ENCODE measurements around the gene C22orf23.
"Not testable (repeated sequence)": the region's sequence is repeated elsewhere in the genome, so short reads cannot be mapped to it uniquely, and the experiment has no call there.

DNA sequence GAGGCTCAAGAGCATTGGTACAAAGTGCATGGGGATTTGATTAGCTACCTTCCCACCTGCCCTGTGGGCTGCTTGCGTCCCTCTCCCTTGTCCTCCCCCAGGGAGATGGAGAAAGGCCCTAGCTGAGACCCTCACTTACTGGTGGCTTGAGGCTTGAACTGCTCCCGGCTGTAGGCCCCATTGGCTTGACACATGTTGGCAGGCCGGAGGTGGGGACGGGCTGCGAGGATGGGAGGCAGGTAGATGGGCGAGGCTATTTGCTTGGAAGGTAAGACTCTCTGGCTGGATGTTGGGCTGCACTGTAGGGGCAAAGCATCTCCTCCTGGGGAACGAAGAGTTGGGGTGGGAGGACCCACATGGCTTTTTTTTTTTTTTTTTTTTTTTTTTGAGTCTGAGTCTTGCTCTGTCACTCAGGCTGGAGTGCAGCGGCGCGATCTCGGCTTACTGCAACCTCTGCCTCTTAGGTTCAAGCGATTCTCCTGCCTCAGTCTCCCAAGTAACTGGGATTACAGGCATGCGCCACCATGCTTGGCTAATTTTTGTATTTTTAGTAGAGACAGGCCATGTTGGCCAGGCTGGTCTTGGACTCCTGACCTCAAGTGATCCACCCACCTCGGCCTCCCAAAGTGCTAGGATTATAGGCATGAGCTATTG lies 6.1 kb downstream of the C22orf23 start:
- TF ChIP-seq JUN (IDR thresholded peaks at IDR 0.05); SMC3 (IDR thresholded peaks at IDR 0.05); EHMT2 (IDR thresholded peaks at IDR 0.05; ENCODE audit: low read depth): not testable (repeated sequence)
